ENCODE measurements around the gene CABLES2. TPM values are rescaled to one million over a fixed set of nuclear protein-coding genes. Genes with fewer than 3 reads are reported as not detected.

The CABLES2 gene
- total and polyA plus RNA-seq, 2 donors (not counting 3 experiments of a cell fraction or from before 2014, with no cell fraction given): 7.8 to 9.9 TPM

- Histone ChIP-seq H3K9me1 (replicated peaks; ENCODE audit: control insufficient read depth, extremely low read depth, insufficient read depth, low read length) (no peaks in the 10 kb centered on the region), H3K27me3 (ENCODE audit: control insufficient read depth in 2 of 2, insufficient read depth in 2 of 2, low read length in 2 of 2) (peaks cover under 1 to 4% of the 10 kb centered on the region in 2 experiments), H3K4me1 (ENCODE audit: control insufficient read depth, extremely low read depth, insufficient read depth, low read length) (no peaks in the 10 kb centered on the region), H4K20me1 (replicated peaks; ENCODE audit: control insufficient read depth, extremely low read depth, insufficient read depth, low read length) (no peaks in the 10 kb centered on the region), H3K4me2 (ENCODE audit: insufficient read depth, low read length) (no peak overlapping the region), H3K36me3 (ENCODE audit: control insufficient read depth in 2 of 2, extremely low read depth in 1 of 2, insufficient read depth in 2 of 2, low read length in 2 of 2) (no peaks in the 10 kb centered on the region), H3K9ac (replicated peaks; ENCODE audit: extremely low read depth, insufficient read depth, low read length) (no peak overlapping the region), H3K4me3 (replicated peaks in 1 of 3; ENCODE audit: insufficient read depth in 1 of 3, low read depth in 1 of 3, low read length in 3 of 3) (no peak overlapping the region), H3K9me3 (replicated peaks; ENCODE audit: control insufficient read depth, insufficient read depth, low read length) (no peaks in the 10 kb centered on the region), H2AFZ (ENCODE audit: low read depth, low read length) (no peak overlapping the region), H3K79me2 (ENCODE audit: control insufficient read depth, insufficient read depth, low read length) (no peaks in the 10 kb centered on the region), H3K27ac (ENCODE audit: insufficient read depth, low read depth, low read length) (no peak overlapping the region)
- FAIRE-seq: no peak
- no TSS peak for BruUV-seq (replicated peaks)
- ChIA-PET CTCF (interaction anchor here (1.0 to 1.6 kb wide), 2 partner anchors 18 to 72 kb away, joined by 3 to 6 read pairs; no protein-coding TSS in a partner anchor), POLR2A (no interaction called here)
- dilution Hi-C loops (cut with MboI; ENCODE audit: extremely low pct_ligation_motif_present, low sequenced_read_pairs): no loop called here
- TF ChIP-seq MAX (IDR thresholded peaks at IDR 0.05; ENCODE audit: insufficient read depth, insufficient read length): no peak
- no peak for TF ChIP-seq POLR2A (IDR thresholded peaks at IDR 0.05; ENCODE audit: low read depth, low read length)
- no peak for TF ChIP-seq MYC (IDR thresholded peaks at IDR 0.05; ENCODE audit: low read depth, low read length)
- TF ChIP-seq JUN (IDR thresholded peaks at IDR 0.05; ENCODE audit: borderline replicate concordance, insufficient read depth, insufficient read length, low read depth): no peak
- no peak for TF ChIP-seq GATA2 (IDR thresholded peaks at IDR 0.05; ENCODE audit: insufficient read depth, insufficient read length, low read depth, low read length)
- no peak for TF ChIP-seq CTCF (IDR thresholded peaks at IDR 0.05; ENCODE audit: extremely low read depth in 1 of 2, insufficient read depth in 1 of 2, low read depth in 1 of 2, low read length in 2 of 2)
- TF ChIP-seq POLR2AphosphoS5 (IDR thresholded peaks at IDR 0.05; ENCODE audit: insufficient read depth, low read depth, low read length): no peak
- TF ChIP-seq FOS (IDR thresholded peaks at IDR 0.05; ENCODE audit: borderline replicate concordance, insufficient read depth, low read length): no peak
- no peak for TF ChIP-seq EZH2 (IDR thresholded peaks at IDR 0.05; ENCODE audit: borderline replicate concordance, low read depth, low read length, severe bottlenecking)
- no peak for DNase-seq (ENCODE audit: low read depth, low spot score)
- intact Hi-C loops (cut with micrococcal nuclease): no loop called here
These were observed 20.9 kb upstream of the CABLES2 start for GRCh38 chr20:62428002-62428372.
